Measurements from ENCODE around the gene RASSF5. TPM values are rescaled to one million over a fixed set of nuclear protein-coding genes. Genes with fewer than 3 reads are reported as not detected.

The RASSF5 gene
- total RNA-seq, 4 donors from 2014 or later = 14.0 to 16.4 (median 14.5) TPM

- Histone ChIP-seq H3K9me3 (no peaks in the 10 kb centered on the region), H3K4me1 (peaks cover 5 to 10% of the 10 kb centered on the region in 2 donors), H3K36me3 (no peaks in the 10 kb centered on the region), H3K27me3 (no peaks in the 10 kb centered on the region), H3K27ac (no peak overlapping the region), H3K4me3 (replicated peaks in 1 of 3) (no peak overlapping the region)
- intact Hi-C loops (cut with DNase I) = no loop called here
- no peak for DNase-seq
- TF ChIP-seq POLR2A (IDR thresholded peaks at IDR 0.05) (no peak), CTCF (IDR thresholded peaks at IDR 0.05) (no peak)
- 91 to 96% methylated on average over 7 of the region's 7 CpGs for WGBS, 2 donors
Measured at GRCh38 chr1:206532368-206532767, 25.0 kb downstream of the RASSF5 start.

GRCh38 chr1:206534552-206534951, 27.2 kb downstream of the RASSF5 start:
- Histone ChIP-seq H3K27ac (peak overlapping the region in 1 of 3 donors; percentile 13), H3K27me3 (no peaks in the 10 kb centered on the region), H3K9me3 (no peaks in the 10 kb centered on the region), H3K4me3 (replicated peaks in 1 of 3) (no peak overlapping the region), H3K36me3 (no peaks in the 10 kb centered on the region), H3K4me1 (peaks cover 22 to 26% of the 10 kb centered on the region in 2 donors)
- intact Hi-C loops (cut with DNase I) = no loop called here
- DNase-seq = no peak
- 95 to 98% methylated on average over 3 of the region's 3 CpGs for WGBS, 2 donors
- TF ChIP-seq CTCF (IDR thresholded peaks at IDR 0.05) (no peak), POLR2A (IDR thresholded peaks at IDR 0.05) (no peak)

DNA sequence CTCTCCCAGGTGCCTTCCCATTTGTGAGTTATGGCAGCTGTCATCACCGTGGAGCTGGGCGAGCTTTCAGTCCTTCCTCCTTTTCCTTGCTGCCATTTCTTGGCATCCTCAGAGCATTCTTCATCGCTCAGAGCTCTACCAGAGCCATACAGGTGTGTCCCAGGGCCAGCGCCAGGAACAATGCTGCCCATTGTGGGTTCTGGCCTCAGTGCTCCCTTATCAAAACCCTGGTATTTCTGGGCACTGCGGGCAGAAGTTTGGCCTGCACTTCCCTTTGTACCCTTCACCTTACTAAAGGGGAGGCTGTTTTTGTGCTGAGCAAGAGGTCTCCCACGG, 28.5 kb downstream of the RASSF5 start:
- DNase-seq = peak; percentile 28 to 53
- H3K27me3 ChIP-seq = no peaks in the 10 kb centered on the region
- no peaks in the 10 kb centered on the region for H3K9me3 ChIP-seq
- peak overlapping the region in 2 of 3 donors; percentile 12 to 44 for H3K27ac ChIP-seq
- H3K4me1 ChIP-seq = peaks cover 29 to 39% of the 10 kb centered on the region in 2 donors
- 56 to 66% methylated on average over 5 to 6 of the region's 6 CpGs for WGBS, 2 donors
- TF ChIP-seq POLR2A (IDR thresholded peaks at IDR 0.05) = no peak
- TF ChIP-seq CTCF (IDR thresholded peaks at IDR 0.05) = no peak
- intact Hi-C loops (cut with DNase I) = no loop called here
- H3K36me3 ChIP-seq = no peaks in the 10 kb centered on the region
- H3K4me3 ChIP-seq (replicated peaks in 1 of 3) = no peak overlapping the region

GRCh38 chr1:206537141-206537540, 29.8 kb downstream of the RASSF5 start:
- Histone ChIP-seq H3K27ac (no peak overlapping the region), H3K4me3 (replicated peaks in 1 of 3) (no peak overlapping the region), H3K36me3 (no peaks in the 10 kb centered on the region), H3K4me1 (peaks cover 29 to 46% of the 10 kb centered on the region in 2 donors), H3K27me3 (no peaks in the 10 kb centered on the region), H3K9me3 (no peaks in the 10 kb centered on the region)
- TF ChIP-seq POLR2A (IDR thresholded peaks at IDR 0.05) = no peak
- no peak for TF ChIP-seq CTCF (IDR thresholded peaks at IDR 0.05)
- 86 to 92% methylated on average over 4 of the region's 4 CpGs for whole genome bisulfite sequencing, 2 donors
- DNase-seq = no peak
- intact Hi-C loops (cut with DNase I) = no loop called here

- no peaks in the 10 kb centered on the region for H3K36me3 ChIP-seq
- H3K4me1 ChIP-seq = peaks cover 29 to 46% of the 10 kb centered on the region in 2 donors
- DNase-seq = peak; percentile 64 to 77
- H3K27ac ChIP-seq = peak overlapping the region in 1 of 3 donors; percentile 90
- no peaks in the 10 kb centered on the region for H3K9me3 ChIP-seq
- intact Hi-C loops (cut with DNase I) = no loop called here
- H3K27me3 ChIP-seq = no peaks in the 10 kb centered on the region
- no peak for TF ChIP-seq POLR2A (IDR thresholded peaks at IDR 0.05)
- WGBS, 2 donors = 48 to 56% methylated on average over 5 to 6 of the region's 6 CpGs
- H3K4me3 ChIP-seq (replicated peaks in 1 of 3) = no peak overlapping the region
Measured at GRCh38 chr1:206538086-206538770, 30.9 kb downstream of the RASSF5 start.
